ENCODE data around the gene PLXNA4.

DNA sequence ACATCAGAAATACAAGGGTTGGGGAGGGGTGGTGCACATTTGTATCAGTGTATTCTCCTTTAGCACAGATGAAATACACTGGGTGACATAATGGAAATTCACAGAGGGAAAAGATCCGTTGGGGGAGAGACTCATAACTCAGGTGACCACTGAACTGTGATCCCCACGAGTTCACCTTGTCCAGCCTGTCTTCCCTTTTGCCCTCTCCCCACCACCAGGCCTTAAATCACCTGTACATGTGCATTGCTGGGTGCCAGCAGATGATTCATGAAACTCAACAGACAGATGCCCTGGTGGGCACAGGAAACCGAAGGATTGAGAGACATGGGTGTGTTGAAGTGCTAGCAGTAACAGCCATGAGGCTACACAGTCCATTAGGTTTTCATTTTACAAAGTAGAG, 253.3 kb downstream of the PLXNA4 start:
- TF ChIP-seq POLR2AphosphoS5 (IDR thresholded peaks at IDR 0.05): no peak
- TF ChIP-seq, protein P1, sequence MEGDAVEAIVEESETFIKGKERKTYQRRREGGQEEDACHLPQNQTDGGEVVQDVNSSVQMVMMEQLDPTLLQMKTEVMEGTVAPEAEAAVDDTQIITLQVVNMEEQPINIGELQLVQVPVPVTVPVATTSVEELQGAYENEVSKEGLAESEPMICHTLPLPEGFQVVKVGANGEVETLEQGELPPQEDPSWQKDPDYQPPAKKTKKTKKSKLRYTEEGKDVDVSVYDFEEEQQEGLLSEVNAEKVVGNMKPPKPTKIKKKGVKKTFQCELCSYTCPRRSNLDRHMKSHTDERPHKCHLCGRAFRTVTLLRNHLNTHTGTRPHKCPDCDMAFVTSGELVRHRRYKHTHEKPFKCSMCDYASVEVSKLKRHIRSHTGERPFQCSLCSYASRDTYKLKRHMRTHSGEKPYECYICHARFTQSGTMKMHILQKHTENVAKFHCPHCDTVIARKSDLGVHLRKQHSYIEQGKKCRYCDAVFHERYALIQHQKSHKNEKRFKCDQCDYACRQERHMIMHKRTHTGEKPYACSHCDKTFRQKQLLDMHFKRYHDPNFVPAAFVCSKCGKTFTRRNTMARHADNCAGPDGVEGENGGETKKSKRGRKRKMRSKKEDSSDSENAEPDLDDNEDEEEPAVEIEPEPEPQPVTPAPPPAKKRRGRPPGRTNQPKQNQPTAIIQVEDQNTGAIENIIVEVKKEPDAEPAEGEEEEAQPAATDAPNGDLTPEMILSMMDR (IDR thresholded peaks at IDR 0.05): no peak
- TF ChIP-seq POLR2A (IDR thresholded peaks at IDR 0.05): no peak
